Trophoblast cell (in vitro differentiated cells and primary cell): ENCODE measurements around the gene CLCN7.

Experiments used
- DNase-seq, 2 donors: peaks; one replicate each; pipeline ENCODE4 v3.0.0-alpha.2; 2016
- H2AFZ ChIP-seq: 2 replicates; pipeline ENCODE4 v1.6.1; 2013; ENCODE audit warnings: low read length, moderate library complexity, mild to moderate bottlenecking; ENCODE audit not compliant: insufficient read depth, poor library complexity
- H2AK5ac ChIP-seq: 2 replicates; pipeline ENCODE4 v1.6.1; 2013; ENCODE audit warnings: mild to moderate bottlenecking, low read length
- H2BK120ac ChIP-seq: 2 replicates; pipeline ENCODE4 v1.6.1; 2013; ENCODE audit warnings: low read length, mild to moderate bottlenecking, moderate library complexity; ENCODE audit not compliant: insufficient read depth, poor library complexity
- H2BK12ac ChIP-seq: 2 replicates; pipeline ENCODE4 v1.6.1; 2013; ENCODE audit warnings: mild to moderate bottlenecking, low read length, moderate library complexity
- H2BK5ac ChIP-seq: 2 replicates; pipeline ENCODE4 v1.6.1; 2013; ENCODE audit warnings: low read length, low read depth, moderate library complexity, mild to moderate bottlenecking; ENCODE audit not compliant: poor library complexity
- H3K14ac ChIP-seq: 2 replicates; pipeline ENCODE4 v1.6.1; 2013; ENCODE audit warnings: mild to moderate bottlenecking, low read length
- H3K18ac ChIP-seq: 2 replicates; pipeline ENCODE4 v1.6.1; 2013; ENCODE audit warnings: mild to moderate bottlenecking, low read length
- H3K23ac ChIP-seq: 2 replicates; pipeline ENCODE4 v1.6.1; 2013; ENCODE audit warnings: low read length
- H3K27ac ChIP-seq: 2 replicates; pipeline ENCODE4 v1.5.1; 2013; ENCODE audit warnings: low read depth, mild to moderate bottlenecking, inconsistent platforms, low read length, moderate library complexity
- H3K27me3 ChIP-seq: 2 replicates; pipeline ENCODE4 v1.6.1; 2013; ENCODE audit warnings: inconsistent platforms, mild to moderate bottlenecking, low read length, moderate library complexity; ENCODE audit not compliant: insufficient read depth
- H3K36me3 ChIP-seq, 2 experiments: 1 replicate in 1 of 2; 2 replicates in 1 of 2; pipeline ENCODE4 v1.6.1; 2013; ENCODE audit warnings: low read length in 2 of 2, mild to moderate bottlenecking in 2 of 2, moderate library complexity in 1 of 2; ENCODE audit not compliant: insufficient read depth in 2 of 2, control insufficient read depth in 1 of 2
- H3K4ac ChIP-seq: 2 replicates; pipeline ENCODE4 v1.6.1; 2013; ENCODE audit warnings: low read depth, mild to moderate bottlenecking, low read length, moderate library complexity
- H3K4me1 ChIP-seq, 2 experiments: 1 replicate in 1 of 2; 2 replicates in 1 of 2; pipeline ENCODE4 v1.6.1; 2013; ENCODE audit warnings: low read length in 2 of 2, mild to moderate bottlenecking in 2 of 2, moderate library complexity in 1 of 2; ENCODE audit not compliant: insufficient read depth in 2 of 2, control insufficient read depth in 1 of 2
- H3K4me2 ChIP-seq: 2 replicates; pipeline ENCODE4 v1.6.1; 2013; ENCODE audit warnings: inconsistent platforms, mild to moderate bottlenecking, low read length, moderate library complexity
- H3K4me3 ChIP-seq: 2 replicates; pipeline ENCODE4 v1.5.1; 2013; ENCODE audit warnings: mild to moderate bottlenecking, low read depth, low read length, inconsistent platforms
- H3K79me1 ChIP-seq: one replicate; pipeline ENCODE4 v1.6.1; 2013; ENCODE audit warnings: low read length
- H3K79me2 ChIP-seq: 2 replicates; pipeline ENCODE4 v1.6.1; 2013; ENCODE audit warnings: low read length, mild to moderate bottlenecking; ENCODE audit not compliant: control insufficient read depth, insufficient read depth, poor library complexity
- H3K9ac ChIP-seq: 2 replicates; pipeline ENCODE4 v1.6.1; 2013; ENCODE audit warnings: mild to moderate bottlenecking, low read length
- H3K9me3 ChIP-seq: 2 replicates; pipeline ENCODE4 v1.6.1; 2013; ENCODE audit warnings: low read depth, mild to moderate bottlenecking, control low read depth, inconsistent platforms, low read length; ENCODE audit not compliant: insufficient read depth
- H4K12ac ChIP-seq: 2 replicates; pipeline ENCODE4 v1.6.1; 2013; ENCODE audit warnings: low read depth, mild to moderate bottlenecking, low read length, moderate library complexity
- H4K8ac ChIP-seq: 2 replicates; pipeline ENCODE4 v1.6.1; 2013; ENCODE audit warnings: low read depth, mild to moderate bottlenecking, low read length, moderate library complexity
- H4K91ac ChIP-seq: one replicate; pipeline ENCODE4 v1.6.1; 2013; ENCODE audit warnings: low read depth, mild to moderate bottlenecking, low read length, moderate library complexity
- WGBS: extraction: QIAGEN DNeasy Blood & Tissue Kit; methylation state at CpG from one replicate; pipeline ENCODE4 v1.1.7; 2013; ENCODE audit warnings: missing lambda C conversion rate; ENCODE audit not compliant: insufficient read length, insufficient coverage; ENCODE audit errors: extremely low coverage; 5-methylcytosine and 5-hydroxymethylcytosine counted together

CLCN7 gene

GRCh38 chr16:1491327-1491726, 16.5 kb upstream of the CLCN7 start:
- Histone ChIP-seq H4K12ac (no peak overlapping the region), H3K18ac (no peak overlapping the region), H3K79me1 (peaks cover 10% of the 10 kb centered on the region), H3K23ac (no peak overlapping the region), H3K14ac (no peak overlapping the region), H2AFZ (no peak overlapping the region), H3K9me3 (no peaks in the 10 kb centered on the region), H3K79me2 (peaks cover 6% of the 10 kb centered on the region), H3K9ac (no peak overlapping the region), H3K27me3 (no peaks in the 10 kb centered on the region), H4K8ac (no peak overlapping the region), H3K27ac (no peak overlapping the region), H2BK120ac (no peak overlapping the region), H3K4me1 (peaks cover 10 to 13% of the 10 kb centered on the region in 2 experiments), H2AK5ac (no peak overlapping the region), H2BK12ac (no peak overlapping the region), H2BK5ac (no peak overlapping the region), H3K4me2 (no peak overlapping the region), H4K91ac (no peak overlapping the region), H3K4ac (no peak overlapping the region), H3K36me3 (peaks cover 20 to 22% of the 10 kb centered on the region in 2 experiments), H3K4me3 (no peak overlapping the region)
- no peak for DNase-seq
- WGBS: no CpG with 5 or more reads among the region's 12 CpGs

- H3K4ac ChIP-seq: no peak overlapping the region
- no peak overlapping the region for H2AFZ ChIP-seq
- no peaks in the 10 kb centered on the region for H3K9me3 ChIP-seq
- no peak overlapping the region for H3K18ac ChIP-seq
- H4K8ac ChIP-seq: no peak overlapping the region
- no peak overlapping the region for H3K4me3 ChIP-seq
- H3K36me3 ChIP-seq: no peaks in the 10 kb centered on the region
- H3K27me3 ChIP-seq: no peaks in the 10 kb centered on the region
- DNase-seq: no peak
- H3K4me1 ChIP-seq: peaks cover 8 to 10% of the 10 kb centered on the region in 2 experiments
- H3K79me2 ChIP-seq: peaks cover 5% of the 10 kb centered on the region
- WGBS: no CpG with 5 or more reads among the region's 12 CpGs
- H3K23ac ChIP-seq: no peak overlapping the region
- no peak overlapping the region for H3K9ac ChIP-seq
- no peak overlapping the region for H3K27ac ChIP-seq
- H4K91ac ChIP-seq: no peak overlapping the region
- no peak overlapping the region for H3K14ac ChIP-seq
- H2AK5ac ChIP-seq: no peak overlapping the region
- no peak overlapping the region for H2BK12ac ChIP-seq
- peaks cover 10% of the 10 kb centered on the region for H3K79me1 ChIP-seq
- no peak overlapping the region for H2BK5ac ChIP-seq
- H3K4me2 ChIP-seq: no peak overlapping the region
- no peak overlapping the region for H4K12ac ChIP-seq
- no peak overlapping the region for H2BK120ac ChIP-seq
Measured at GRCh38 chr16:1489077-1489476, 14.2 kb upstream of the CLCN7 start.

GRCh38 chr16:1488619-1489018, 13.8 kb upstream of the CLCN7 start, which contains the start of gene PTX4:
PTX4 (minus strand) TSS chr16:1488944; CDS start chr16:1488909, 35 bp downstream.
- Histone ChIP-seq H2BK120ac (no peak within 1 kb of the TSS), H3K4me3 (no peak within 1 kb of the TSS), H3K4me2 (no peak within 1 kb of the TSS), H3K36me3 (no peaks in the 10 kb centered on the region), H2AK5ac (no peak within 1 kb of the TSS), H3K4ac (no peak within 1 kb of the TSS), H4K91ac (no peak within 1 kb of the TSS), H3K4me1 (peaks cover 5 to 6% of the 10 kb centered on the region in 2 experiments), H3K14ac (no peak within 1 kb of the TSS), H4K8ac (no peak within 1 kb of the TSS), H2BK5ac (no peak within 1 kb of the TSS), H2BK12ac (no peak within 1 kb of the TSS), H3K23ac (no peak within 1 kb of the TSS), H3K27me3 (no peaks in the 10 kb centered on the region), H4K12ac (no peak within 1 kb of the TSS), H3K79me2 (peaks cover under 1% of the 10 kb centered on the region), H3K27ac (no peak within 1 kb of the TSS), H3K18ac (no peak within 1 kb of the TSS), H2AFZ (no peak within 1 kb of the TSS), H3K9me3 (no peaks in the 10 kb centered on the region), H3K9ac (no peak within 1 kb of the TSS), H3K79me1 (peaks cover 9% of the 10 kb centered on the region)
- WGBS: no CpG with 5 or more reads among the region's 19 CpGs
- no peak for DNase-seq

GRCh38 chr16:1488054-1488601, 13.3 kb upstream of the CLCN7 start:
- H2BK120ac ChIP-seq: no peak overlapping the region
- no peak overlapping the region for H4K91ac ChIP-seq
- H3K27ac ChIP-seq: no peak overlapping the region
- peaks cover 5 to 6% of the 10 kb centered on the region in 2 experiments for H3K4me1 ChIP-seq
- no peak overlapping the region for H2BK5ac ChIP-seq
- H2AFZ ChIP-seq: no peak overlapping the region
- H2AK5ac ChIP-seq: no peak overlapping the region
- H3K4ac ChIP-seq: no peak overlapping the region
- no peak overlapping the region for H3K14ac ChIP-seq
- H3K9me3 ChIP-seq: no peaks in the 10 kb centered on the region
- WGBS: no CpG with 5 or more reads among the region's 24 CpGs
- H3K79me2 ChIP-seq: no peaks in the 10 kb centered on the region
- H3K4me3 ChIP-seq: no peak overlapping the region
- no peaks in the 10 kb centered on the region for H3K36me3 ChIP-seq
- no peak overlapping the region for H3K18ac ChIP-seq
- no peak overlapping the region for H4K8ac ChIP-seq
- H3K4me2 ChIP-seq: no peak overlapping the region
- H3K23ac ChIP-seq: no peak overlapping the region
- no peak for DNase-seq
- no peak overlapping the region for H2BK12ac ChIP-seq
- no peak overlapping the region for H3K9ac ChIP-seq
- no peaks in the 10 kb centered on the region for H3K27me3 ChIP-seq
- peaks cover 5% of the 10 kb centered on the region for H3K79me1 ChIP-seq
- H4K12ac ChIP-seq: no peak overlapping the region
